HG03039 (cell line): Measurements from ENCODE around the gene ADGRD1.

Source experiments
- ATAC-seq: cut with Tn5 transposase; IDR thresholded peaks from one replicate; pipeline ENCODE4 v1.9.1; 2021; ENCODE audit warnings: mild to moderate bottlenecking, moderate library complexity; ENCODE audit not compliant: unreplicated experiment

ADGRD1 gene

DNA sequence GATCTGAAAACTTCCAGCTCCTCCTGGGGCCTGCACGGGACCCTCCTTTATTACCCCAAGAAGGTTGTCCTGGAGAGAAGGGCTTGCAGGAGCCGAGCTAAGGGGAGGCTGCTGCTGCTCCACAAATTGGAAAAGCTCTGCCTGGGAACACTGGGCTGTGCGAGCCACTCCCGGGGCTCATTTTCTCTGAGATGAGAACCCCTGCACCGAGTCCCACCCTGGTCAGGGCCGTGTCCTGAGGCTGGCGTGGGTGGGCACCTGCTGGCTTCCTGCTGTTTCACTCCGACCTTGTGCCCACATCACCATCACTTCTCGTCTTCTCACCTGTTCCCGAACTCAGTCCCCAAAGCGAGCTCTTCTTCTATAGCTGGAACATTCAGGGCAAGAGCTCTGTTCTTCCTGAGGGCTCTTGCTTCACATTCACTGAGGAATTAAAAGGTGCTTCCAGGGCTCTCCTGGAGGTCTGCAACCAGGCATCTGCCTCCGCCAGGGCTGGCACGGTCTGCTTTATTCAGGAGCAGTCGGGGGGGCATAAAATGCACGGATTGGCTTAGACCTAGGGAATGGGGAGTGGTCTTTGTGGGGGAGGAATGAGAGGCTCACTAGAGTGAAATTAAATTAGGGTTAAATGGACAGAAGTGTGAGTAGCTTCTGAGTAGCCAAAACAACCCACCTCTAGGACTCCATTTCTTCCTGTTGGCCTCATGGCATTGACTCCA, 98.5 kb downstream of the ADGRD1 start:
- no peak for ATAC-seq

DNA sequence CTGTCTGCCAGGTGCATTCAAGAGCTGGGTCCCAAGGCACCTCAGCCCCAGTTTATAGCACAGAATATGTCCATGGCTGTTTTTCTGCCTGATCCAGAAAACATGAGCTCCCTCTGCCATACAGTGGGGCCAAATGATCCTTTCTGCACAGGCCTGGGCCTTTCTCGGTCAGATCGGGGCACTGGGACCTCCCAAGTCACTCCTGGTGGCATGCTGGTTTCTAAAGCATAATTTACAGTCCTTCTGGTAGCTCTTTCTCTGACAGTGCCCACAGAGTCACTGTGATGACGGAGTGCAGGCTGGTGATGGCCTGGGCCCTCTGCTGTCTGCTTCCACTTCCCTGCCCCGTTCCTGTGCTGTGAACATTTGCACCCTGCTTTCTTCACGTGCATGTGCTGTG, 99.2 kb downstream of the ADGRD1 start:
- ATAC-seq: no peak

- no peak for ATAC-seq
Observed at GRCh38 chr12:131053567-131053966, 99.9 kb downstream of the ADGRD1 start.

DNA sequence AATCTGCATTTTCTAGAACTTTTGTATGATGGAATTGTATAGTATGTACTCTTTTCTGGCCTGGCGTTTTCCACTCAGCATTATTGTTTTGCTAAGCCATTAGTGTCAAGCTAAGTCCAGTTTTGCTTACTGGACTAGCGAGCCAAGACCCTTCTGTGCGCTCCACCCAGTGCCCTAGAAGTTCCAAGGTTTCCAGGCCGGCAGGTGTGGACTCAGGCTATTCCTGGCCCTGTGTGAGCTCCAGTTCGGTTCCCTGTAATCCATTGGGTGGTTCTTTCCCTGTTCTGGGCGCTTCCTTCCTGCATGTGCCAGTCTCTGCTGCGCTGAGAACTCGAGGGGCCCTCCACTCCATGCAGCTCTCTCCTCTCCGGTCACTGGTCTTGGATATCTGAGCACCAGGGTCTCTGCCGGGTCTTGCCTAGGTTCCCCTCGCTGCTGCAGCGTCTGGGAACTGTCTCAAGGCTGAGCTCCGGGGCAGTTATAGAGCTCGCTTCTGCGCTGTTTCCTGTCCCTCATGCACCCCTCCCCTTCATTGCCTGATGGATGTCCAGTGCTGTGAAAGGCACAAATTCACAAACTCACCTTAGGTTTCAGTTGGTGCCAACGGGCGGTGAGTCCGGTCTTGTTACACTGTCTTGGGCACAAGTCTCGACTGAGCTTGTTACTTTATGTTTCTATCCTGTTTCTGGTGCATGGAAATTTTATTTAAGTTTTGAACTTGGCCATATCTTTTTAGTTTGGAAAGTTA, 100.8 kb downstream of the ADGRD1 start:
- no peak for ATAC-seq

DNA sequence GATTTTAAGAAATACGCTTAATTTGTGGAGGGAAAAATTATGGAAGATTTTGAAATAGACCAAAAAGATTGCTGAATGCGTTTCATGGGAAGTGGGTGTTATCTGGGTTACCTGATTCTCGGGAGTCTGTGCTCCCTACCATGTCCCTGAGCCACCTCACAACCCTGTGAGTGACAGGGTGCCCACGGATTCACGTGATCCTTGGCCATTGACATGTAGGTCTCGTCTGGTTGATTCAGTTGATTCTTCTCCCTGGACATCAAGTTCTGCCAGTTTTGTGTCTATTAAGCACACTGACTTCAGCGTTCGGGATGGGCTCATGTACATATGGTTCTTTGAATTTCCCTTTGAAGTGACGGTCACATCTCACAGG, 101.4 kb downstream of the ADGRD1 start:
- no peak for ATAC-seq

DNA sequence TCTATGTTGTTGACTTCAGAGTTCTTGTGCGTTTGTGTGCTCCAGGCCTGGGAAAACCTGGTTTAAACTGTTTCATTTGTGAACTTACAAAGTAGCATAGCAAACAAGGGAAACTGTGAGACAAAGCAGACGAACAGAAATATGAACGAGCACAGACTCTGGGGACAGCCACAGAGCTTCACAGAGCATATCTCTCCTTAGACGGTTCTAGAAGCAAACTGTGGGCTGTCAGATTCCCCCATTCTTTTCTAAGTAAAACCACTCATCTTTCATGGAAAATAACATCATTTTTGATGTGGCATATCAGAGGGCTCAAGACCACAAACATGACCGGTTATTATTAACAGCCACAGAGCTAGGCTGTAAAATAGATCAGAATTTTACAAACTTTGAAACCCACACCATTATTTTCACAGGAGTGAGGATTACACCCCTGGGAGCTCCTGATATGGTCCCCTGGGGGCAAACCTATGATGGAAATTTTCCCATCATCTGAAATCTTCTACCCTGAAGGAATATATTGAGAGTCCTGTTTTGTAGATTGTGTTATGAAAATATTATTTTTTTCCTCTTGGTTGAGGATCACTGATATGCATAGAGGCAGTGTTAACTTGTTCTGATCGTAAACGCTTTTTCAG, 102.0 kb downstream of the ADGRD1 start:
- ATAC-seq: no peak

GRCh38 chr12:131056626-131057025, 102.9 kb downstream of the ADGRD1 start:
- ATAC-seq: no peak

GRCh38 chr12:131057211-131057721, 103.6 kb downstream of the ADGRD1 start:
- ATAC-seq: no peak

GRCh38 chr12:131057722-131058515, 104.2 kb downstream of the ADGRD1 start:
- no peak for ATAC-seq

DNA sequence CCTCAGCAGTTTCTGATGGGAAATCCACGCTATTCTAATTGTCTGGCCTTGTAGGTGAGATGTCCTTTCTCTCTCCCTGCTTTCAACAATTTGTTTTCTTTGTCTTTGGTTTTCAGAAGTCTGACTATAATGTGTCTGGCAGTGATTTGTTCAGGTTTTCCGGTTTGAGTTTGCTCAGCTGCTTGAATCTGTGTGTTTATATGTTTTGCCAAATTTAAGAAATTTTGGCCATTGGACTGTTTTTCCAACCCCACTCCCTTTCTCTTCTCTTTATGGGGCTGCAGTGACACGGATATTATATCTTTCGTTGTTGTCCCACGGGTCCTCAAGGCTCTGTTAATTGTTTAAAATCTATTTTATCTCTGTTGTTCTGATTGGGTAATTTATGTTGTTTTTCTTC, 105.0 kb downstream of the ADGRD1 start:
- no peak for ATAC-seq

GRCh38 chr12:131060011-131060703, 106.5 kb downstream of the ADGRD1 start:
- no peak for ATAC-seq

DNA sequence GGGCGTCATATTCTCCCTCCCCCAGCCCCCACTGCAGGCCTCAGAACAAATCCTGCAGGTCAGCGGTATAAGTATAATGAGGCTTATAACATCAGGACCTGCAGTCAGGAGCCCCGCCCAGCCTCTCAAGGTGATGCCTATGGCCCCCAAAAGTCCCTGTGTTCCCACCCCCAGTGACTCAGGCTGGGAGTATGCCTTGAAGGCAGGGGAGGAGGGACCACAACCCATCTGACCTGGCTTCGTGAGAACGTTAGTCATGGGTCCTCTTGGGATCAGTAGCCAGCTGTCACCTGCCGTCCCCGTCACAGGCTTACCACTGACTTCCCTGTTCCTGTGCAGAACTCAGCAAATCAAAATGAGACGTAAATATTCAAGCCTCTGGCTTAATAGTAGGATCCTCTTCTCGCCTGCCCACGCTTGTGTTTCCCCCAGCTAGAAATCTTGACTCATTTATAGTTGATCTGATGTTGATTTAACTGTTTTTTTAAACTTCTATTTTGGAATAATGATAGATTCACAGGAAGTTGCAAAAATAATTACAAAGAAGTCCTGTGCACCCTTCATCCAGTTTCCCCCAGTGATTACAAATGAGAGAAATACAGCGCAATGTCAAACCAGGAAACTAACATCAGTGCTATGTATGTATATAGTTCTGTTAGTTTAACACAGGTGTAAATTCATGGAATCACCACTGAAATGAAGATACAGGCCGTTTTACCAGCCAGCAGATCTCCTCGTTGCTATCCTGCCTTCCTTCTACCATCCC, 107.5 kb downstream of the ADGRD1 start:
- no peak for ATAC-seq

DNA sequence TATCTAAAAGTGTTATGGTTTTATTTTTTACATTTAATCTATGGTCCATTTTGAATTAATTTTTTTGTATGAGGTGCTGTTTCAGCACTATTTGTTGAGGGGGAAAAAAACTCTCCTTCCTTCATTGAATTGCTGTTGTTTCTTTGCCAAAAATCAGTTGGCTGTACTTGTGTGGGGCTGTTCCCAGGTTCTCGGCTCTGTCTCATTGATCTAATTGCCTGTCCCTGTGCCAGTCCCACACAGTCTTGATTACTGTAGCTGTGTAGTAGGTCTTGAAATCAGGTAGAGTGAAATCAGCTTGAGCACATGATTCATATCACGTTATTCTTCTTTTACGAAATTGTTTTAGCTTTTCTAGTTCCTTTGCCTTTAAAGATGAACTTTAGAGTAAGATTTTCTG, 109.7 kb downstream of the ADGRD1 start:
- ATAC-seq: no peak

GRCh38 chr12:131063960-131064359, 110.3 kb downstream of the ADGRD1 start:
- ATAC-seq: no peak

GRCh38 chr12:131065279-131065678, 111.6 kb downstream of the ADGRD1 start:
- ATAC-seq: no peak

DNA sequence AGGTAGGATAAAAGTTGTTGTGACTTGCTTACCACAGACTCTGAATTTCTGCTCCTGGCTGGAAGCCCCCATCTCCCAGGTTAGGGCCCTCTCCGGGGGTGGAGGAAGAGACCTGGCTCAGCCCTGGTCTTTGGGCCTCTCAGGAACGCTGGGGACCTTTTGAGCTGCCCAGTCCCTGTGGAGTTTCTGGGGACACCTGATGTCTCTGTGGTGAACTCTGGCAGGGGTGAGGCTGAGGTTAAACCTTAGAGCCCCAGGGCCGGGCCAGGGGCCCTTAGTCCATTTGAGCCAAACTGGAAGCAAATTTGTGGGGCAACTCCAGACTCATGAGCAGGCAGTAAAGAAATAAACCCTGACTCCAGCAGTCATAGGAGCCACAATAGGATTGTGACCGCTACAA, 112.1 kb downstream of the ADGRD1 start:
- no peak for ATAC-seq

- ATAC-seq: no peak
Observed at GRCh38 chr12:131066207-131066885, 112.6 kb downstream of the ADGRD1 start.

GRCh38 chr12:131066886-131067490, 113.3 kb downstream of the ADGRD1 start:
- no peak for ATAC-seq
